Stimulated activated CD4-positive, alpha-beta T cell treated with anti-CD3 and anti-CD28 coated beads, TNF-alpha, amount 100 ng/mL, for 24 hours (primary cell): ENCODE data around the gene RNF38.
"Not testable (repeated sequence)": the region's sequence is repeated elsewhere in the genome, so short reads cannot be mapped to it uniquely, and the experiment has no call there.

Experiments
- DNase-seq, 3 experiments: peaks; one replicate each; pipeline ENCODE4 v3.0.0-alpha.2; 2020; ENCODE audit warnings: low read depth in 3 of 3

Gene RNF38

GRCh38 chr9:36399980-36400331, at the start of gene RNF38:
Gene RNF38, minus strand, starts transcription at chr9:36400269. Its CDS starts 161 bp downstream, at chr9:36400108.
- peak in 2 of 3 experiments; percentile 22 to 31 for DNase-seq

DNA sequence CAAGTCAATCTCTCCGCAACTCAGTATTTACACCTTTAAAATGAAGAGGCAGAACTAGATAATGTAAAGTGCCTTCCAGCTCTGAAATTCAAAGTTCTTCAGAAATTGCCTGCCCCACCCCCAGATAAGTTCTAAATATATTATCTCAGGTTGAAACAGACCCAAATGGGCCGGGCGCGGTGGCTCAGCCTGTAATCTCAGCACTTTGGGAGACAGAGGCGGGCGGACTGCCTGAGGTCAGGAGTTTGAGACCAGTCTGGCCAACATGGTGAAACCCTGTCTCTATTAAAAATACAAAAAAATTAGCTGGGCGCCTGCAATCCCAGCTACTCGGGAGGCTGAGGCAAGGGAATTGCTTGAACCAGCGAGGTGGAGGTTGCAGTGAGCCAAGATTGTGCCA, 48.5 kb upstream of the RNF38 start:
- not testable (repeated sequence) for DNase-seq

DNA sequence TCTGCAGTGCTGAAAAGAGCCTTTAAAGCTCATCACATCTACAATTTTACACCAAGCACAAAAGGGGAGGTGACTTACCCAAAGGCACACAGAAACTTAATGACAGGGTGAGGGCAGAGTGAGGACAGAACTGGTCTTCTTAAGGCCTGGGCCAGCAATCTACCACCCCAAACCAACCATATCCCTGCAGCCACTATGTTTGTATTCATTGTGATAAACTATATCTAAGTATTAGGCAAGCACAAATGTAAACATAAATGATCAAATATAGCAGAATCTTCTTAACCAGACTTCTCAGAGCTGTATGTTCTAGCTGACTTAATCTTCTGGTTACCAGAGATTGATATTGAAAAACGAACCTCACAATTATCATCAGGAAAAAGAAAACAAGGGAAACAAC, 47.9 kb upstream of the RNF38 start:
- DNase-seq, result no peak

DNA sequence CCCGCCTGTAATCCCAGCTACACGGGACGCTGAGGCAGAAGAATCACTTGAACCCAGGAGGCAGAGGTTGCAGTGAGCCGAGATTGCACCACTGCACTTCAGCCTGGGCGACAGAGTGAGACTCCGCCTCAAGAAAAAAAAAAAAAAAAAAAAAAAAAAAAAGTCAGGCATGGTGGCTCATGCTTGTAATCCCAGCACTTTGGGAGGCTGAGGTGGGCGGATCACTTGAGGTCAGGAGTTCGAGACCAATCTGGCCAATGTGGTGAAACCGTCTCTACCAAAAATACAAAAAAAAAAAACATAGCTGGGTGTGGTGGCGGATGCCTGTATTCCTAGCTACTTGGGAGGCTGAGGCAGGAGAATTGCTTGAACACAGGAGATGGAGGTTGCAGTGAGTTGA, 46.6 kb upstream of the RNF38 start:
- DNase-seq, result not testable (repeated sequence)

DNA sequence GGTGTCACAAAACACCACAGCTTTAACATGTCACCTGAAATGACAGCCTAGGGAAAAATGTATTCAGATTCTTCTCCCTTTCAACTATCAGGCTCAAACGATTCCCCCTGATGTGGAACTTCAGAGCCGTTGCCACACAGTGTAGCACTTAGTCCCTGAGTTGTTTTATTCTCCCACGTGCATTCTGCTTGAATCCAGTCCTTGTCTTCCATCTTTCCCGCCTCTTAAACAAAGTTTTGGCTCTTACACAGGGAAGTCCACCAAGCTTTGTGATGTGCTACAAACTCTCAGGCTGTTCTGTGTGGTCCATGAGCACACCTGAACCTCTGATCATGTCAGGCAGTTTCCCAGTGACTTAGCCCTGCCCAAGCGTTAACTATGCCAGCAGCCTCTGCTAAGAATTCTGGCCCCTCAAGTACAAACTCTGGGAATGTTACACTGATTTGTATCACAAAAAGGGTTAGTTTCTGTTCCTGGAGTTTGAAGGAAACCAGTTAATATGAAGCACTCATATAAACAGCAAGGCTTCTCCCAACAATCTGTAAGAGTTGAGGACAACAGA, 45.8 kb upstream of the RNF38 start:
- no peak for DNase-seq

DNA sequence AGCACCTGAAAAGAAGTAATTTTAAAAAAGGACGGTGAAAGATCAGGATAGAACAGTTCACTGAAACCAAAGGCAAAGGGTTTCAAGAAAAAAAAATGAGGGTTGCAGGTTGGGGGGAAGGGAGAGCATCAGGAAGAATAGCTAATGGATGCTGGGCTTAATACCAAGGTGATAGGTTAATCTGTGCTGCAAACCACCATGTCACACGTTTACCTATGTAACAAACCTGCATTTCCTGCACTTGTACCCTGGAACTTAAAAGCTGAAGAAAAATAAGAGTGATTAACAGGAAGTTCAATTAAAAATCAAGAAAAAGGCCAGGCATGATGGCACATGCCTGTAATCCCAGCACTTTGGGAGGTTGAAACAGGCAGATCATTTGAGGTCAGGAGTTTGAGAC, 44.1 kb upstream of the RNF38 start:
- no peak for DNase-seq

GRCh38 chr9:36443581-36443980, 43.5 kb upstream of the RNF38 start:
- no peak for DNase-seq

DNA sequence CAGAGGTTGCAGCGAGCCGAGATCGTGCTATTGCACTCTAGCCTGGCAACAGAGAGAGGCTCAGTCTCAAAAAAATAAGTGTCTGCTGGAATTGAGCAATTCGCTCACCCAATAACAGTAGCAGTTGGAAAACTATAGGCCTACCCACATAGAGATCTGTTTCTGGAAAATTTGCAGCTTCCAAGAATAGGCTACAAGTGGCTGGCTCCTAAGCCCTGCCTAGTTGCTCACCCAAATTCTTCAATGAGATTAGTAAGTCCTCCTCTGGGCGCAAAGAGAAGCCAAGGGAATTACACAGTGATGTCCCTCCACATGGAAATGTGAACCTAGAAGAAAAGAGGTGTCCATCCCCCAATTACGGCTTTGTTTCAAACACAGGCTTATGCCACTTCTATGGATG, 42.6 kb upstream of the RNF38 start:
- no peak for DNase-seq

GRCh38 chr9:36441966-36442365, 41.9 kb upstream of the RNF38 start:
- DNase-seq, result no peak

DNA sequence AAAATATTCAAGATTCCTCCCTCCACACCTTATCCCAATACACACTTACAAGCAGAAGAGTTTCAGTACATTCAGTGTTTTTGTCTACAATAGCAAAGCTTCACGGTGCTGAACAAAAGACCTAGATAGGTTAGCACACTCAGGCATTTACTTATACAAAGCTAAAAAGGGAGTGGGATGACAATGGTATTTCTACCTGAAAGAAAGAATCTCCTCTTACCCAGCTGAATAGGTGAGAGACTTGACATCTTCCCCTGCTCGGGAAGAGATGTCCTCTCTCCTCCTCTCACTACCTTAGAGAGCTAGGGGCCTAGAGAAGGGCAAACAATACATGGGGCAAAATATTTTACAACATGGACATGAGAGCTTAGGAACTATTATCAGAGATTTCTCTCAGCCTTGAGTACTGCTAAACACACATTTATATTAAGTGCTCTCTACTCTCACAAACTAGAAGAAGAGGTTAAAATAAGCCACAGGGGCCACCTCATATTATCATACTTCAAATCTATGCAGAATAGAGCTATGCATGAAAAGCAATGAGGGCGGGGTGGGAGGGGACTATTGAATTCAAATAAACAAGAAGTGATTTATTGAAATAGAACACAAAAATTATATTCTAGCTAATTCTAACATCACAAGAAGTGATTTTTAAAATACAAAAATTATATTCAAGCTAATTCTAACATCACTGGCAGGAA, 38.6 kb upstream of the RNF38 start:
- no peak for DNase-seq

- no peak for DNase-seq
These were observed 37.7 kb upstream of the RNF38 start for GRCh38 chr9:36437790-36438189.

DNA sequence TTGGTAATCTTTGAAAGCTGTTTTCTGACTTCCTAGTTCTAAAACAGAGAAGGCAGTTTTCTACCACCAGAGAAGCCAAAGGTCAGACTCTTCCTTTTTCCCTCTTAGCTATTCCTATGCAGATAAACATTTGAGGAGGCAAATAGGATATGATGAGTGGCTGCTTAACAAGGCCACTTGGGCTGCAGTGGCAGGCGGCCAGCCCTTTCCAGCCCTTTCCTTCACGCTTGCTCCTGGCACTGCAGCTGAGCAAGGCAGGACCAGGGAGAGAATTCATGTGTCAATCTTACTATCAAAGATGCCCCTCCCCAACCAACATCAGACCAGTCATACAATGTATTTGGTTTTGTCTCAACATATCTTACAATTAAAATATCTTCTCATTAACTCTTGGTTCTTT, 36.8 kb upstream of the RNF38 start:
- no peak for DNase-seq

DNA sequence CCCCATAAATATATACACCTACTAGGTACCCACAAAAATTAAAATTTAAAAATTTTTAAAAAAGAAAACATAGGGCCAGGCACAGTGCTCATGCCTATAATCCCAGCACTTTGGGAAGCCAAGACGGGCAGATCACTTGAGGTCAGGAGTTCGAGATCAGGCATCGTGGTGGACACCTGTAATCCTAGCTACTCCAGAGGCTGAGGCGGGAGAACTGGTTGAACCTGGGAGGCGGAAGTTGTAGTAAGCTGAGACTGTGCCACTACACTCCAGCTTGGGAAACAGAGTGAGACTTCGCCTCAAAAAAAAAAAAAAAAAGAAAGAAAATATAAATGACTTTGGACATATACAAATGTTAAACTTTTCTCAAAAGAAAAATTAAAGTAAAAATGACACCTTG, 33.3 kb upstream of the RNF38 start:
- no peak for DNase-seq

DNA sequence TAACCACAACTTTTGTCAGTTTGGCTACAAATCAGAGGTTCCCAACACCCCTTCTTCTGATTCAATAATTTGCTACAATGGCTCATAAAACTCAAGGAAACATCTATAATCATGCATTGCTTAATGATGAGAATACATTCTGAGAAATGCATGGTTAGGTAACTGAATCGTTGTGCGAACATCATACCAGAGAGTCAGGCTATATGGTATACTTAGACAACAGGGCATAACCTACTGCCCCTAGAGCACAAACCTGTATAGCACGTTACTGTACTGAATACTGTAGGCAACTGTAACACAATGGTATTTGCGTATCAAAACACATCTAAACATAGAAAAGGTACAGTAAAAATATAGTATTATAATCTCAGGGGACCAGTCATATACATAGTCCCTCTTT, 31.0 kb upstream of the RNF38 start:
- no peak for DNase-seq

DNA sequence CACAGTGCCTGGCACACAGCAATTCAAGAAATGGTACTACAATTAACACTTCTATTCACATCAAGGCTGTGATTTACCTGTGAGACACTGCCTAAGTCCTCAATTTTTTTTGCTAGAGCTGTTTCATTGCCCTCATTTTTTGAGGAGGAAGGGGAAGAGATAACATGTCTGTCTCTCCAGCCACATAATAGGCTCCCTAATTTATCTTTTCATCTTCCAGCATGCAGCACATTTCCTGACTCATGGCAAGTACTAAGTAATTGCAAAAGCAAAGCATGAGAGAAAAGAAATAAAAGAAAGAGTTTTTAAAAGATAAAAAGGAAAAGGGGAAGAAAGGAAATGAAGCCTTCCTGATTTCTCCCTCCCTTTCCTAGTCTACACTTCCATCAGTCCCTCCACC, 26.9 kb upstream of the RNF38 start:
- DNase-seq, result no peak

DNA sequence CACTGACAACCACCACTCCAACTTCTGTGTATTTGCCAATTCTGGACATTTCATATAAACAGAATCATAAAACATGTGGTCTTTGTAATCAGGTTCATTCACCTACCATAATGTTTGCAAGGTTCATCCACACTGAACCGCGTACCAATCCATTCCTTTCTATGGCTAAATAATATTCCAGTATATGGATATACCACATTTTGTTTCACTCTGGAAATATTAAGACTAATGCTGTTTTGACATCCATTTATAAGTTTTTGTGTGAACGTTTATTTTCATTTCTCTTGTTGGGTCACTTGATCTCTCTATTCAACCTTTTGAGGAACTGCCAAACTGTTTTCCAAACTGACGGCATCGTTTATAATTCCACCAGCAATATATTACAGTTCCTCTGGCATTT, 26.3 kb upstream of the RNF38 start:
- DNase-seq, result no peak

- no peak for DNase-seq
These were observed 24.4 kb upstream of the RNF38 start for GRCh38 chr9:36424289-36425055.

- no peak for DNase-seq
These were observed 23.1 kb upstream of the RNF38 start for GRCh38 chr9:36423206-36423605.

DNA sequence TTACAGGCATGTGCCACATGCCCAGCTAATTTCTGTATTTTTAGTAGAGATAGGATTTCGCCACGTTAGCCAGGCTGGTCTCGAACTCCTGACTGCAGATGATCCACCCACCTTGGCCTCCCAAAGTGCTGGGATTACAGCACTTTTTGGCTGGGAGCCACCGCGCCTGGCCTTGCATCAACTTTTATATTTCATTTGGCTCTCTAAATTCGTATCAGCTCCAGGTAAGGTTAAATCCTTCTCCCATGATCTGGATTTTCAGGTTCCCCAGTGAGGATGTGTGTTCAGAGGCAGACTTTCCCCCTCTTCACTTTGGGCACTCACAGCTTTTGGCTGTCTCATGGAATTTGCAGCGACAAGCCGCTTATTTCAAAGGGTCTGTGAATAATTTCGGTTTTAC, 16.8 kb upstream of the RNF38 start:
- DNase-seq, result no peak

DNA sequence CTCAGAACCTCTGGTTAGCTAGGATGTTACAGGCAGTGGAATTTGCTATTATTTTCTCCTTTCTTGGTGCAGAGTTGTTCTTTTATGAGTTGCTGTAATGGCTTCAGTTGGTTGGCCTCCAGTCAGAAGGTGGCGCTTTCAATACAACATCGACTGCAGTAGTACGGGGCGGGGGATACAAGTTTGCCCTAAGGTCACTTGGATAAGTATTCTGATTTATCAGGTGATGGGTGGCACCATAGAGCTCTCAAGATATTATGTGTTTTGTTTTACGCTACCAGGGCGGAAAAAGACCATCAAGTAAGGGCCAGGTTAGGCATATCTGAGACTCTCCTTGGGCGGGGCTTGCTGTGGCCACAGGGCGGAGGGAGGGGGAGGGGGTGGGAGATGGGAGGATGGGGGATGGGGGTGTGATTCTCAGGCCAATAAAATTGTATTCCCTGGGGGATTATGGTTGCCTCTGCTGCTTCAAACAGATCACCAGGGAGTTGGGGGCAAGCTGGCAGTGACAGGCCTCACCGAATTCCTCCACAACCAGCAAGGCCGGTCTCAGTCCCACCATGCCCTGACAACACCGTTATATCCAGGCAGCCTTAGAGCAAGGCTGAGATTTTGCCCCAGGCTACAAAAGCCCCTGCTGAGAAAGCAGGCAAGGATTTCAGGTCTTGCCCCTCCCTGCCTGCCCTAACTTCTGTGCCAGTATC, 15.9 kb upstream of the RNF38 start:
- DNase-seq, result no peak

GRCh38 chr9:36411410-36411809, 11.3 kb upstream of the RNF38 start:
- DNase-seq, result not testable (repeated sequence)

DNA sequence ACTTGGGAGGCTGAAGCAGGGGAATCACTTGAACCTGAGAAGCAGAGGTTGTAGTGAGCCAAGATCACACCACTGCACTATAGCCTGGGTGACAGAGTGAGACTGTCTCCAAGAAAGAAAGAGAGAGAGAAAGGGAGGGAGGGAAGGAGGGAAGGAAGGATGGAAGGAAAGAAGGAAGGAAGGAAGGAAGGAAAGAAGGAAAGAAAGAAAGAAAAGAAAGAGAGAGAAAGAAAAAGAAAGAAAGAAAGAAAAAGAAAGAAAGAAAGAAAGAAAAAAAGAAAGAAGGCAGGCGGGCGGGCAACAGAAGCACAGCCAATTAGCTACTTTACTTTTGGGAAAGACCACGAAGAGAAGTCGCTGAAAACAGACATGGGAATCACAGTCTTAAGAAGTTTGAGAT, 9.0 kb upstream of the RNF38 start:
- DNase-seq, result not testable (repeated sequence)
